ENCODE measurements around the gene TUB.

TUB gene

DNA sequence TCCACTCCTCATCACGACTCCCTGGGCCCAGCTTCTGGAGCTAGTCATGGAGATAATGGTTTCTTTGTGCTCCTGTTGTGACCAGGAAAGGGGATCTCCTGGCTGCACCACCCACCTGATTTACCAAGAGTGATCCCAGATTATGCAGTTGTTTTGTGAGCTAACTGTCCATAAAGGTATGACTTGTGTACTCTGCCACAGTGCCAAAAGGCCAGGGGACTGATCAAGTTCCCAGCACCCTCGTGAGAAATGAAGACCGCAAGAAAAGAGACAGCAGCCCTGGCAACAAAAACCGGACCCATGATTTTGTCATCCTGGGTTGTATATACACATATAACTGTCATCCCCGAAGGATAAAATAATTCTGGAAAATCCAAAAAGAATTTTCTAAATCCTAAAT, 26.6 kb downstream of the TUB start:
- no peak overlapping the region for H3K27ac ChIP-seq (ENCODE audit: extremely low read depth, low read depth, low read length)
- H3K4me1 ChIP-seq (ENCODE audit: control insufficient read depth, insufficient read depth, low read length) = no peaks in the 10 kb centered on the region
- POLR2A ChIA-PET = no interaction called here
- no peak overlapping the region for H3K4me3 ChIP-seq (ENCODE audit: low read depth, low read length)
- CTCF ChIA-PET = interaction anchor here (0.7 to 5.1 kb wide), 7 partner anchors 9 to 257 kb away, joined by 3 to 38 read pairs (median 4); no protein-coding TSS in a partner anchor
- H3K36me3 ChIP-seq (ENCODE audit: control insufficient read depth in 2 of 2, insufficient read depth in 1 of 2, low read length in 2 of 2) = peaks cover 0 to 50% of the 10 kb centered on the region in 2 experiments; a peak in 1 of 3 replicates
- H3K9me3 ChIP-seq (ENCODE audit: control insufficient read depth, insufficient read depth, low read depth, low read length) = no peaks in the 10 kb centered on the region
- TF ChIP-seq ZNF654 (tag by site-specific recombination; IDR thresholded peaks at IDR 0.05; ENCODE audit: low read depth) (no peak), ZNF830 (tag by site-specific recombination; IDR thresholded peaks at IDR 0.05; ENCODE audit: low read depth) (no peak), ZBTB21 (tag by site-specific recombination; IDR thresholded peaks at IDR 0.05) (no peak), ZFP37 (tag by site-specific recombination; IDR thresholded peaks at IDR 0.05) (no peak), ZNF629 (tag by site-specific recombination; IDR thresholded peaks at IDR 0.05) (no peak), ZFP69B (tag by site-specific recombination; IDR thresholded peaks at IDR 0.05) (no peak), ZNF391 (tag by site-specific recombination; IDR thresholded peaks at IDR 0.05; ENCODE audit: borderline replicate concordance, low read depth) (no peak), ZNF394 (tag by site-specific recombination; IDR thresholded peaks at IDR 0.05; ENCODE audit: borderline replicate concordance) (no peak), GLIS2 (tag by site-specific recombination; IDR thresholded peaks at IDR 0.05) (no peak), ZNF366 (tag by site-specific recombination; conservative IDR thresholded peaks at IDR 0.05) (no peak), OSR2 (tag by site-specific recombination; IDR thresholded peaks at IDR 0.05) (no peak), YY2 (tag by site-specific recombination; IDR thresholded peaks at IDR 0.05) (no peak), ZNF658 (tag by site-specific recombination; IDR thresholded peaks at IDR 0.05) (no peak), ZNF202 (tag by site-specific recombination; IDR thresholded peaks at IDR 0.05; ENCODE audit: borderline replicate concordance) (no peak), ZNF707 (tag by site-specific recombination; IDR thresholded peaks at IDR 0.05) (no peak)

DNA sequence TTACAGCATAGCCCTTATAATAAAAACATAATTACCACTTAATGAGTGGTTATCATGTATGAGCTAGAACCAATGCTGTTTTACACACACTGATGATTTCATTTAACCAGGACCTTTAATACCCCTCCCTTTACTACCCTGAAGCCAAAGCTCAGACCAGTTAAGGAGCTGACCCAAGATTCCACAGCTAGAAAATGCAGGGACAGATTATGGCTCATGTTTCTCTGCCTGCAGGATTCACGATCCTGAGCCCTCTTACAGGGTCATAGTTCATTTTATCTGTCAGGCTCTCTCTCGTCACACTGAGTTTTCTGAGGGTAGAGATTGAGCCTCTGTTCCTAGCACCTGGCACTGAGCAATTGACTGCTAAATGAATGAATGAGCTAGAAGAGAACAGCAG, 27.4 kb downstream of the TUB start:
- no peak overlapping the region for H3K27ac ChIP-seq (ENCODE audit: extremely low read depth, low read depth, low read length)
- no peaks in the 10 kb centered on the region for H3K4me1 ChIP-seq (ENCODE audit: control insufficient read depth, insufficient read depth, low read length)
- ChIA-PET POLR2A (no interaction called here), CTCF (interaction anchor here (0.7 to 5.1 kb wide), 5 partner anchors 9 to 102 kb away, joined by 4 to 38 read pairs (median 19); no protein-coding TSS in a partner anchor)
- H3K9me3 ChIP-seq (ENCODE audit: control insufficient read depth, insufficient read depth, low read depth, low read length) = no peaks in the 10 kb centered on the region
- no peak overlapping the region for H3K4me3 ChIP-seq (ENCODE audit: low read depth, low read length)
- H3K36me3 ChIP-seq (ENCODE audit: control insufficient read depth in 2 of 2, insufficient read depth in 1 of 2, low read length in 2 of 2) = peaks cover 0 to 42% of the 10 kb centered on the region in 2 experiments; a peak in 1 of 3 replicates
- TF ChIP-seq KLF7 (tag by site-specific recombination; IDR thresholded peaks at IDR 0.05; ENCODE audit: borderline replicate concordance) (no peak), SP7 (tag by site-specific recombination; IDR thresholded peaks at IDR 0.05) (0 out of 2 replicates have a peak, but pooled peaks have one; percentile 30), ZIC2 (tag by site-specific recombination; IDR thresholded peaks at IDR 0.05) (no peak)

DNA sequence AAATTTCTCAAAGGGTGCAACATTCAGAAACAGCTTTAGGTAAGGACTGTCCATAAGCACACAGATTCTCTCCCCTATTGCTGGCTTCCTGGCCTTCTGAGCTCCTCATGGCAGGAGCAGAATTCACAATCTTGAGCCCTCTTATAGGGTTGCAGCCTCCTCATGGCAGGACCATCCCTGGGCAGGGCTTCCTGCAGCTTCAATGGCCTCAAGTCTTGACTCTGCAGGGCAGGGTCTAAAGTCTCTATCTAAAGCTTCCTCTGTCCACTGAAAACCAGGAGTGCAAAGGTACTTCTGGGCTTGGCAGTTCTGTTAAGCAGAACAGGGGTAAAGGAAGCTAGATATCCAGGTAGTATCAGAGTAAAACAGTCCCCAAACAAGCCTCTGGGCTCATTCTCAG, 28.7 kb downstream of the TUB start:
- Histone ChIP-seq H3K27ac (ENCODE audit: extremely low read depth, low read depth, low read length) (no peak overlapping the region), H3K4me3 (ENCODE audit: low read depth, low read length) (no peak overlapping the region), H3K36me3 (ENCODE audit: control insufficient read depth in 2 of 2, insufficient read depth in 1 of 2, low read length in 2 of 2) (peaks cover 0 to 29% of the 10 kb centered on the region in 2 experiments; a peak in 1 of 3 replicates), H3K4me1 (ENCODE audit: control insufficient read depth, insufficient read depth, low read length) (no peaks in the 10 kb centered on the region), H3K9me3 (ENCODE audit: control insufficient read depth, insufficient read depth, low read depth, low read length) (no peaks in the 10 kb centered on the region)
- POLR2A ChIA-PET = no interaction called here
- CTCF ChIA-PET = interaction anchor here (0.7 to 5.1 kb wide), 5 partner anchors 11 to 103 kb away, joined by 3 to 38 read pairs (median 19); no protein-coding TSS in a partner anchor
- TF ChIP-seq ZNF24 (tag by site-specific recombination; IDR thresholded peaks at IDR 0.05) = no peak
- TF ChIP-seq, protein P1, sequence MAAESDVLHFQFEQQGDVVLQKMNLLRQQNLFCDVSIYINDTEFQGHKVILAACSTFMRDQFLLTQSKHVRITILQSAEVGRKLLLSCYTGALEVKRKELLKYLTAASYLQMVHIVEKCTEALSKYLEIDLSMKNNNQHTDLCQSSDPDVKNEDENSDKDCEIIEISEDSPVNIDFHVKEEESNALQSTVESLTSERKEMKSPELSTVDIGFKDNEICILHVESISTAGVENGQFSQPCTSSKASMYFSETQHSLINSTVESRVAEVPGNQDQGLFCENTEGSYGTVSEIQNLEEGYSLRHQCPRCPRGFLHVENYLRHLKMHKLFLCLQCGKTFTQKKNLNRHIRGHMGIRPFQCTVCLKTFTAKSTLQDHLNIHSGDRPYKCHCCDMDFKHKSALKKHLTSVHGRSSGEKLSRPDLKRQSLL (tag by site-specific recombination; IDR thresholded peaks at IDR 0.05) = no peak
- no peak for TF ChIP-seq ZBTB7A (tag by site-specific recombination; IDR thresholded peaks at IDR 0.05; ENCODE audit: low read depth)
